MM.1S (cell line): Measurements from ENCODE around the gene DLEC1.
"Not testable (repeated sequence)": the region's sequence is repeated elsewhere in the genome, so short reads cannot be mapped to it uniquely, and the experiment has no call there.

Source experiments
- DNase-seq: peaks from one replicate; pipeline ENCODE4 v3.0.0-alpha.2; 2015
- H2AFZ ChIP-seq: fragments of 300-600 bp; sonication (generic); 2 replicates; pipeline ENCODE4 v1.6.0; 2016; ENCODE audit warnings: antibody characterized with exemption, low read length
- H3F3A ChIP-seq: fragments of 300-600 bp; sonication (generic); 2 replicates; pipeline ENCODE4 v1.6.1; 2016; ENCODE audit warnings: mild to moderate bottlenecking, antibody characterized with exemption, low read length, moderate library complexity, mixed read lengths; ENCODE audit not compliant: insufficient read depth
- H3K27ac ChIP-seq: fragments of 300-600 bp; sonication (generic); 2 replicates; pipeline ENCODE4 v1.5.1; 2016; ENCODE audit warnings: mild to moderate bottlenecking, low read length
- H3K27me3 ChIP-seq: fragments of 300-600 bp; sonication (generic); replicated peaks from 2 replicates; pipeline ENCODE4 v1.6.0; 2016; ENCODE audit warnings: low read length; ENCODE audit not compliant: insufficient read depth
- H3K36me3 ChIP-seq: fragments of 300-600 bp; sonication (generic); replicated peaks from 2 replicates; pipeline ENCODE4 v1.6.1; 2016; ENCODE audit warnings: mild to moderate bottlenecking, low read length, mixed read lengths; ENCODE audit not compliant: insufficient read depth
- H3K4me1 ChIP-seq: fragments of 300-600 bp; sonication (generic); 2 replicates; pipeline ENCODE4 v1.6.1; 2016; ENCODE audit warnings: low read length, mixed read lengths
- H3K4me2 ChIP-seq: fragments of 300-600 bp; sonication (generic); 2 replicates; pipeline ENCODE4 v1.6.0; 2016; ENCODE audit warnings: low read depth, low read length
- H3K4me3 ChIP-seq: fragments of 300-600 bp; sonication (generic); 2 replicates; pipeline ENCODE4 v1.5.1; 2016; ENCODE audit warnings: low read length, mixed read lengths
- H3K79me2 ChIP-seq: fragments of 300-600 bp; sonication (generic); 2 replicates; pipeline ENCODE4 v1.6.1; 2016; ENCODE audit warnings: mixed run types, low read length, mixed read lengths
- H3K9ac ChIP-seq: fragments of 300-600 bp; sonication (generic); 2 replicates; pipeline ENCODE4 v1.6.1; 2016; ENCODE audit warnings: low read length, mixed read lengths
- H3K9me2 ChIP-seq: fragments of 300-600 bp; sonication (generic); replicated peaks from 2 replicates; pipeline ENCODE4 v1.6.1; 2016; ENCODE audit warnings: mild to moderate bottlenecking, low read length, mixed read lengths; ENCODE audit not compliant: insufficient read depth
- H3K9me3 ChIP-seq: fragments of 300-600 bp; sonication (generic); replicated peaks from 2 replicates; pipeline ENCODE4 v1.6.1; 2016; ENCODE audit warnings: mild to moderate bottlenecking, low read length, mixed read lengths; ENCODE audit not compliant: insufficient read depth
- H4K20me1 ChIP-seq: fragments of 300-600 bp; sonication (generic); 2 replicates; pipeline ENCODE4 v1.6.1; 2016; ENCODE audit warnings: mild to moderate bottlenecking, low read length, moderate library complexity, mixed read lengths; ENCODE audit not compliant: insufficient read depth
- EZH2 ChIP-seq: fragments of 300-600 bp; sonication (generic); optimal IDR thresholded peaks from 2 replicates; pipeline ENCODE3; 2017; ENCODE audit warnings: low read depth, mild to moderate bottlenecking, antibody characterized with exemption, low read length, mixed read lengths
- EZH2phosphoT487 ChIP-seq: fragments of 300-600 bp; sonication (generic); IDR thresholded peaks from 2 replicates; pipeline ENCODE4 v1.6.1; 2018; ENCODE audit warnings: antibody characterized with exemption, low read length
- TF ChIP-seq, protein P1 (sequence below): fragments of 300-600 bp; sonication (generic); IDR thresholded peaks from 2 replicates; pipeline ENCODE4 v1.5.1; 2016; ENCODE audit warnings: antibody characterized with exemption, low read length, mixed read lengths

The DLEC1 gene

GRCh38 chr3:38085311-38085942 lies 46.4 kb downstream of the DLEC1 start:
- no peak overlapping the region for H3K9ac ChIP-seq
- H3K4me1 ChIP-seq, result no peaks in the 10 kb centered on the region
- no peaks in the 10 kb centered on the region for H3K9me3 ChIP-seq
- H3K4me2 ChIP-seq, result no peak overlapping the region
- no peak for DNase-seq
- no peaks in the 10 kb centered on the region for H3K9me2 ChIP-seq
- no peak overlapping the region for H3K27ac ChIP-seq
- no peaks in the 10 kb centered on the region for H4K20me1 ChIP-seq
- H2AFZ ChIP-seq, result no peak overlapping the region
- H3K27me3 ChIP-seq, result no peaks in the 10 kb centered on the region
- TF ChIP-seq EZH2, result no peak
- TF ChIP-seq EZH2phosphoT487, result no peak
- TF ChIP-seq, protein P1, sequence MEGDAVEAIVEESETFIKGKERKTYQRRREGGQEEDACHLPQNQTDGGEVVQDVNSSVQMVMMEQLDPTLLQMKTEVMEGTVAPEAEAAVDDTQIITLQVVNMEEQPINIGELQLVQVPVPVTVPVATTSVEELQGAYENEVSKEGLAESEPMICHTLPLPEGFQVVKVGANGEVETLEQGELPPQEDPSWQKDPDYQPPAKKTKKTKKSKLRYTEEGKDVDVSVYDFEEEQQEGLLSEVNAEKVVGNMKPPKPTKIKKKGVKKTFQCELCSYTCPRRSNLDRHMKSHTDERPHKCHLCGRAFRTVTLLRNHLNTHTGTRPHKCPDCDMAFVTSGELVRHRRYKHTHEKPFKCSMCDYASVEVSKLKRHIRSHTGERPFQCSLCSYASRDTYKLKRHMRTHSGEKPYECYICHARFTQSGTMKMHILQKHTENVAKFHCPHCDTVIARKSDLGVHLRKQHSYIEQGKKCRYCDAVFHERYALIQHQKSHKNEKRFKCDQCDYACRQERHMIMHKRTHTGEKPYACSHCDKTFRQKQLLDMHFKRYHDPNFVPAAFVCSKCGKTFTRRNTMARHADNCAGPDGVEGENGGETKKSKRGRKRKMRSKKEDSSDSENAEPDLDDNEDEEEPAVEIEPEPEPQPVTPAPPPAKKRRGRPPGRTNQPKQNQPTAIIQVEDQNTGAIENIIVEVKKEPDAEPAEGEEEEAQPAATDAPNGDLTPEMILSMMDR, result no peak
- no peaks in the 10 kb centered on the region for H3K36me3 ChIP-seq
- H3K4me3 ChIP-seq, result no peak overlapping the region
- no peaks in the 10 kb centered on the region for H3F3A ChIP-seq
- no peaks in the 10 kb centered on the region for H3K79me2 ChIP-seq

DNA sequence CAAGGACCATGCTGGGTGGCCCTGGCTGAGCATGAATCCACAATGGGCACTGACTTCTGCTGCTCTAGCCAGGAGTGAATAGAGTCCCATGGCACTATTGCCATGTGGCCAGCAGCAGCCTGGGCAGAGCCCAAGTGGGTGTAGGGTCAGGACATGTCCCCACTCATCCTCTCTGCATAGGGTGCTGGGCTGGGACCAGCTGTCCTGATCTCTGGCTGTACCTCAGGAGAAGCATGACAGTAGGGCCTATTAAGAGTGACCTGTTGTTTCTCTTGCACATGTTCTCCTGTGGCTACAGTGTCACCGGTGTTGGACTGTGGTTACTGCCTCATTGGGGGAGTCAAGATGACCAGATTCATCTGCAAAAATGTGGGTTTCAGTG lies 46.9 kb downstream of the DLEC1 start:
- no peaks in the 10 kb centered on the region for H3K27me3 ChIP-seq
- H3K36me3 ChIP-seq, result no peaks in the 10 kb centered on the region
- no peaks in the 10 kb centered on the region for H4K20me1 ChIP-seq
- no peak overlapping the region for H3K4me3 ChIP-seq
- no peak overlapping the region for H2AFZ ChIP-seq
- no peak overlapping the region for H3K27ac ChIP-seq
- no peaks in the 10 kb centered on the region for H3F3A ChIP-seq
- H3K79me2 ChIP-seq, result no peaks in the 10 kb centered on the region
- no peak for TF ChIP-seq EZH2phosphoT487
- TF ChIP-seq, protein P1, result no peak
- no peak for TF ChIP-seq EZH2
- no peaks in the 10 kb centered on the region for H3K4me1 ChIP-seq
- DNase-seq, result no peak
- H3K9me2 ChIP-seq, result no peaks in the 10 kb centered on the region
- H3K4me2 ChIP-seq, result no peak overlapping the region
- no peaks in the 10 kb centered on the region for H3K9me3 ChIP-seq
- no peak overlapping the region for H3K9ac ChIP-seq

DNA sequence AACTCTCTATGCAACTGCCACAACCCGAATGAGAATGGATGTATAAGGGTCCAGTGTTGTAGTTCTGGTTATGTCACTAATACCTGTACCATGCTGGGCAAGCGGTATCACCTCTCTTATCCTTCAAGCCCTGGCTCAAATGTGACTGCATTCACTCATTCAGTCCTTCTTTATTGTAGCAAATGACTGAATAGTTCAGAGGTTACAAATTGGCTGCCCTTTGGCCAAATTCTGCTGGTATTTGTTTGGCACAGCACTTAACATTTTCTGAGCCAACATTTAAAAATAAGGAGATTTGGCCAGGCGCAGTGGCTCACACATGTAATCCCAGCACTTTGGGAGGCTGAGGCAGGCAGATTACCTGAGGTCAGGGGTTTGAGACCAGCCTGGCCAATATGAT lies 47.5 kb downstream of the DLEC1 start:
- H3K36me3 ChIP-seq, result no peaks in the 10 kb centered on the region
- H3K9ac ChIP-seq, result no peak overlapping the region
- no peak overlapping the region for H3K27ac ChIP-seq
- no peaks in the 10 kb centered on the region for H3K79me2 ChIP-seq
- no peaks in the 10 kb centered on the region for H4K20me1 ChIP-seq
- no peak for DNase-seq
- H3K9me3 ChIP-seq, result no peaks in the 10 kb centered on the region
- no peaks in the 10 kb centered on the region for H3F3A ChIP-seq
- H3K4me2 ChIP-seq, result no peak overlapping the region
- H2AFZ ChIP-seq, result no peak overlapping the region
- H3K4me1 ChIP-seq, result no peaks in the 10 kb centered on the region
- no peak overlapping the region for H3K4me3 ChIP-seq
- no peaks in the 10 kb centered on the region for H3K9me2 ChIP-seq
- H3K27me3 ChIP-seq, result no peaks in the 10 kb centered on the region
- TF ChIP-seq EZH2phosphoT487, result no peak
- no peak for TF ChIP-seq EZH2
- TF ChIP-seq, protein P1, result no peak

DNA sequence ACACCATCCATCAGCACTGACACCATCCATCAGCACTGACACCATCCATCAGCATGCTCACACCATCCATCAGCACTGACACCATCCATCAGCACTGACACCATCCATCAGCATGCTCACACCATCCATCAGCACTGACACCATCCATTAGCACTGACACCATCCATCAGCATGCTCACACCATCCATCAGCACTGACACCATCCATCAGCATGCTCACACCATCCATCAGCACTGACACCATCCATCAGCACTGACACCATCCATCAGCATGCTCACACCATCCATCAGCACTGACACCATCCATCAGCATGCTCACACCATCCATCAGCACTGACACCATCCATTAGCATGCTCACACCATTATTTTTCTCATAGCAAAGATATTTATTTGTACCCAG lies 48.3 kb downstream of the DLEC1 start:
- DNase-seq, H3K9me2 ChIP-seq, H3K9me3 ChIP-seq, H3K4me1 ChIP-seq, H3K9ac ChIP-seq, H3K79me2 ChIP-seq, H4K20me1 ChIP-seq, H3K27me3 ChIP-seq, H3K4me3 ChIP-seq, H2AFZ ChIP-seq, H3F3A ChIP-seq, H3K36me3 ChIP-seq, H3K27ac ChIP-seq, H3K4me2 ChIP-seq: not testable (repeated sequence)
